Measurements from ENCODE around the gene RB1. TPM values are rescaled to one million over a fixed set of nuclear protein-coding genes. Genes with fewer than 3 reads are reported as not detected.

Gene RB1
- total and polyA plus RNA-seq, 2 donors (not counting 1 experiment from before 2014, with no cell fraction given) = 24.0 to 70.4 TPM

- Mint-ChIP-seq H3K27me3 (no peaks in the 10 kb centered on the region), H3K9me3 (ENCODE audit: insufficient read depth) (peaks cover 6% of the 10 kb centered on the region), H3K4me1 (peaks cover 48% of the 10 kb centered on the region), H3K27ac (no peak overlapping the region), H3K4me3 (peak overlapping the region; percentile 81)
- H3K4me1 ChIP-seq (ENCODE audit: control insufficient read depth in 2 of 2, insufficient read depth in 2 of 2, low read length in 2 of 2) = peaks cover 3 to 35% of the 10 kb centered on the region in 2 donors
- no peak for TF ChIP-seq CTCF (IDR thresholded peaks at IDR 0.05)
- no peak for TF ChIP-seq EZH2 (IDR thresholded peaks at IDR 0.05; ENCODE audit: borderline replicate concordance, insufficient read depth, low read depth, low read length, poor library complexity, severe bottlenecking)
- ChIA-PET CTCF (interaction anchor here (2.5 kb wide), 1 partner anchor 14 kb away, joined by 9 read pairs; no protein-coding TSS in a partner anchor), POLR2A (no interaction called here)
- peak overlapping the region; percentile 74 for H3K4me2 ChIP-seq (replicated peaks; ENCODE audit: low read depth, low read length, poor library complexity, severe bottlenecking)
- H3K9me3 ChIP-seq (ENCODE audit: control extremely low read depth in 1 of 3, control insufficient read depth in 2 of 3, insufficient read depth in 1 of 3, low read length in 2 of 3) = peaks cover 4 to 59% (median 14%) of the 10 kb centered on the region in 3 donors
- H2AFZ ChIP-seq (ENCODE audit: insufficient read depth, low read depth, low read length, poor library complexity, severe bottlenecking) = no peak overlapping the region
- H4K20me1 ChIP-seq (ENCODE audit: control insufficient read depth, insufficient read depth, low read length, poor library complexity, severe bottlenecking) = peaks cover 93% of the 10 kb centered on the region
- no peaks in the 10 kb centered on the region for H3K27me3 ChIP-seq (replicated peaks in 1 of 4; ENCODE audit: control extremely low read depth in 1 of 4, control insufficient read depth in 3 of 4, insufficient read depth in 4 of 4, low read length in 3 of 4)
- H3K36me3 ChIP-seq (replicated peaks in 1 of 2; ENCODE audit: control extremely low read depth in 1 of 2, control insufficient read depth in 1 of 2, extremely low read depth in 1 of 2, insufficient read depth in 2 of 2, low read length in 1 of 2) = peaks cover 0 to 35% of the 10 kb centered on the region in 2 experiments
- H3K27ac ChIP-seq (ENCODE audit: low read length in 2 of 2) = no peak overlapping the region
- peak overlapping the region in 3 of 5 experiments; percentile 33 to 47 (median 43) for H3K4me3 ChIP-seq (ENCODE audit: control extremely low read depth in 1 of 5, extremely low read depth in 1 of 5, insufficient read depth in 1 of 5, low read depth in 2 of 5, low read length in 4 of 5)
- ATAC-seq (ENCODE audit: low read depth) (peak; percentile 8), DNase-seq (peak; percentile 18)
- peak overlapping the region; percentile 46 for H3K9ac ChIP-seq (ENCODE audit: low read length)
- peaks cover 97% of the 10 kb centered on the region for H3K79me2 ChIP-seq (ENCODE audit: control insufficient read depth, insufficient read depth, low read length)
- intact Hi-C loops (cut with micrococcal nuclease) = loop anchor here (5.0 kb wide), 1 partner anchor 88 kb away; the partner anchor contains the start of gene ITM2B
- WGBS (ENCODE audit: insufficient coverage) = 70% methylated on average over 17 of the region's 20 CpGs
Observed at GRCh38 chr13:48320399-48320790, 16.8 kb downstream of the RB1 start.

- Mint-ChIP-seq H3K9me3 (ENCODE audit: insufficient read depth) (peaks cover 6% of the 10 kb centered on the region), H3K4me1 (peaks cover 44% of the 10 kb centered on the region), H3K27ac (no peak overlapping the region), H3K27me3 (no peaks in the 10 kb centered on the region), H3K4me3 (peak overlapping the region; percentile 81)
- no peak overlapping the region for H2AFZ ChIP-seq (ENCODE audit: insufficient read depth, low read depth, low read length, poor library complexity, severe bottlenecking)
- peak overlapping the region; percentile 46 for H3K9ac ChIP-seq (ENCODE audit: low read length)
- H3K4me3 ChIP-seq (ENCODE audit: control extremely low read depth in 1 of 5, extremely low read depth in 1 of 5, insufficient read depth in 1 of 5, low read depth in 2 of 5, low read length in 4 of 5) = peak overlapping the region in 3 of 5 experiments; percentile 33 to 47 (median 43)
- H3K27ac ChIP-seq (ENCODE audit: low read length in 2 of 2) = no peak overlapping the region
- peaks cover 89% of the 10 kb centered on the region for H4K20me1 ChIP-seq (ENCODE audit: control insufficient read depth, insufficient read depth, low read length, poor library complexity, severe bottlenecking)
- TF ChIP-seq EZH2 (IDR thresholded peaks at IDR 0.05; ENCODE audit: borderline replicate concordance, insufficient read depth, low read depth, low read length, poor library complexity, severe bottlenecking) = no peak
- no peak for TF ChIP-seq CTCF (IDR thresholded peaks at IDR 0.05)
- intact Hi-C loops (cut with micrococcal nuclease) = loop anchor here (5.0 kb wide), 1 partner anchor 89 kb away; the partner anchor contains the start of gene ITM2B
- WGBS (ENCODE audit: insufficient coverage) = 60% methylated on average over 18 of the region's 35 CpGs
- peak overlapping the region; percentile 74 for H3K4me2 ChIP-seq (replicated peaks; ENCODE audit: low read depth, low read length, poor library complexity, severe bottlenecking)
- peak; percentile 27 for DNase-seq
- H3K4me1 ChIP-seq (ENCODE audit: control insufficient read depth in 2 of 2, insufficient read depth in 2 of 2, low read length in 2 of 2) = peaks cover 3 to 35% of the 10 kb centered on the region in 2 donors
- H3K27me3 ChIP-seq (replicated peaks in 1 of 4; ENCODE audit: control extremely low read depth in 1 of 4, control insufficient read depth in 3 of 4, insufficient read depth in 4 of 4, low read length in 3 of 4) = no peaks in the 10 kb centered on the region
- peaks cover 0 to 33% of the 10 kb centered on the region in 2 experiments for H3K36me3 ChIP-seq (replicated peaks in 1 of 2; ENCODE audit: control extremely low read depth in 1 of 2, control insufficient read depth in 1 of 2, extremely low read depth in 1 of 2, insufficient read depth in 2 of 2, low read length in 1 of 2)
- ChIA-PET CTCF (interaction anchor here (1.0 to 2.5 kb wide), 3 partner anchors 13 to 186 kb away, joined by 3 to 9 read pairs (median 3); no protein-coding TSS in a partner anchor), POLR2A (no interaction called here)
- no peak for ATAC-seq (ENCODE audit: low read depth)
- peaks cover 4 to 57% (median 14%) of the 10 kb centered on the region in 3 donors for H3K9me3 ChIP-seq (ENCODE audit: control extremely low read depth in 1 of 3, control insufficient read depth in 2 of 3, insufficient read depth in 1 of 3, low read length in 2 of 3)
- peaks cover 97% of the 10 kb centered on the region for H3K79me2 ChIP-seq (ENCODE audit: control insufficient read depth, insufficient read depth, low read length)
Observed at GRCh38 chr13:48320891-48321510, 17.4 kb downstream of the RB1 start.

All from B cell (primary cell).